HepG2 (cell line): ENCODE data around the gene PLK3. TPM values are rescaled to one million over a fixed set of nuclear protein-coding genes. Genes with fewer than 3 reads are reported as not detected.

ENCODE experiments used
- FOXA3 ChIP-seq: IDR thresholded peaks from 2 replicates; pipeline ENCODE4 v1.6.1; 2016; ENCODE audit warnings: missing genetic modification reagents, missing compliant biosample characterization
- GABPA ChIP-seq, 2 experiments: IDR thresholded peaks; 2 replicates each; pipeline ENCODE4 v1.6.1; 2011 to 2016; ENCODE audit warnings: low read depth in 2 of 2, low read length in 1 of 2, missing biosample characterization in 1 of 2, missing genetic modification characterization in 1 of 2
- GLMP ChIP-seq: sonication (generic); formaldehyde crosslinking; IDR thresholded peaks from 2 replicates; pipeline ENCODE4 v1.9.0; 2021; ENCODE audit warnings: missing genetic modification reagents, mild to moderate bottlenecking, borderline replicate concordance
- HOXA9 ChIP-seq: sonication (generic); formaldehyde crosslinking; IDR thresholded peaks from 2 replicates; pipeline ENCODE4 v1.8.1; 2022; ENCODE audit warnings: missing genetic modification reagents, mild to moderate bottlenecking, moderate library complexity, borderline replicate concordance
- ISX ChIP-seq: sonication (generic); formaldehyde crosslinking; conservative IDR thresholded peaks from 2 replicates; pipeline ENCODE4 v1.5.0; 2020; ENCODE audit warnings: missing genetic modification reagents
- KAT8 ChIP-seq: IDR thresholded peaks from 2 replicates; pipeline ENCODE4 v1.6.1; 2016; ENCODE audit warnings: missing genetic modification reagents, missing compliant biosample characterization
- KLF12 ChIP-seq: sonication (generic); formaldehyde crosslinking; IDR thresholded peaks from 2 replicates; pipeline ENCODE4 v1.4.0; 2020; ENCODE audit warnings: missing genetic modification reagents, borderline replicate concordance
- MTA3 ChIP-seq: sonication (generic); formaldehyde crosslinking; IDR thresholded peaks from 2 replicates; pipeline ENCODE4 v1.4.0; 2020; ENCODE audit warnings: missing genetic modification reagents
- POGZ ChIP-seq: sonication (generic); formaldehyde crosslinking; IDR thresholded peaks from 2 replicates; pipeline ENCODE4 v1.4.0; 2020; ENCODE audit warnings: mild to moderate bottlenecking, missing genetic modification reagents
- POLR2G ChIP-seq: fragments of 200-400 bp; formaldehyde crosslinking; IDR thresholded peaks from 2 replicates; pipeline ENCODE4 v1.6.1; 2018; ENCODE audit warnings: mild to moderate bottlenecking, low read depth, low read length, moderate library complexity
- SNAPC2 ChIP-seq: sonication (generic); formaldehyde crosslinking; IDR thresholded peaks from 2 replicates; pipeline ENCODE4 v1.8.1; 2022; ENCODE audit warnings: mild to moderate bottlenecking, missing genetic modification reagents
- SOX13 ChIP-seq, 3 experiments: fragments of 450-650 bp in 1 of 3; sonication (generic) in 1 of 3; formaldehyde crosslinking in 1 of 3; IDR thresholded peaks in 2 of 3; conservative IDR thresholded peaks in 1 of 3; 2 replicates each; pipeline versions ENCODE4 v1.5.0 to v1.6.1; 2016 to 2020; ENCODE audit warnings: antibody characterized with exemption in 1 of 3, mild to moderate bottlenecking in 1 of 3, missing compliant biosample characterization in 1 of 3, missing genetic modification reagents in 1 of 3, moderate library complexity in 1 of 3
- TBP ChIP-seq: sonication (generic); formaldehyde crosslinking; IDR thresholded peaks from 2 replicates; pipeline ENCODE4 v1.5.0; 2020; ENCODE audit warnings: missing genetic modification reagents
- YY1 ChIP-seq: IDR thresholded peaks from 2 replicates; pipeline ENCODE4 v1.6.1; 2011; ENCODE audit warnings: low read length, low read depth, moderate library complexity, mild to moderate bottlenecking; ENCODE audit not compliant: insufficient read depth, insufficient replicate concordance
- ZNF691 ChIP-seq: sonication (generic); formaldehyde crosslinking; IDR thresholded peaks from 2 replicates; pipeline ENCODE4 v1.4.0; 2020; ENCODE audit warnings: missing genetic modification reagents, low read depth, mild to moderate bottlenecking, borderline replicate concordance
- polyA plus RNA-seq, 8 experiments: library from polyadenylated mRNA; depleted of rRNA in 3 of 8; stranded (reverse) in 7 of 8; unstranded in 1 of 8; fragments of >200 nt; fragmentation: Illumina TruSeq in 4 of 8; extraction: Trizol in 4 of 8; gene quantifications; 2 replicates each; pipeline versions ENCODE4 v1.2.1 to v1.2.3, GENCODE V29; 2011 to 2016; ENCODE audit warnings: low read depth in 4 of 8, missing spikeins in 1 of 8, mixed read lengths in 1 of 8; ENCODE audit not compliant: insufficient read depth in 1 of 8
- total RNA-seq, 5 experiments: library from RNA; depleted of rRNA; stranded (reverse); fragments of >200 nt; fragmentation: Illumina TruSeq; extraction: Trizol; gene quantifications; 2 replicates each; pipeline ENCODE4 v1.2.3, GENCODE V29; 2016; ENCODE audit warnings: low read depth in 1 of 5
- TF ChIP-seq, protein P1 (sequence below): sonication (generic); formaldehyde crosslinking; IDR thresholded peaks from 2 replicates; pipeline ENCODE4 v1.5.1; 2020; ENCODE audit warnings: mild to moderate bottlenecking, missing genetic modification reagents
- TF ChIP-seq, protein P2 (sequence below): sonication (generic); formaldehyde crosslinking; IDR thresholded peaks from 2 replicates; pipeline ENCODE4 v1.8.0; 2022; ENCODE audit warnings: missing genetic modification reagents, mild to moderate bottlenecking, borderline replicate concordance
- TF ChIP-seq, protein P3 (sequence below): sonication (generic); formaldehyde crosslinking; IDR thresholded peaks from 2 replicates; pipeline ENCODE4 v1.5.0; 2020; ENCODE audit warnings: mild to moderate bottlenecking, missing genetic modification reagents

PLK3 gene
- total and polyA plus RNA-seq, 2 of the 13 experiments (the other 11 are each of a cell fraction or from before 2014, with no cell fraction given): 9.8 to 16.9 TPM

DNA sequence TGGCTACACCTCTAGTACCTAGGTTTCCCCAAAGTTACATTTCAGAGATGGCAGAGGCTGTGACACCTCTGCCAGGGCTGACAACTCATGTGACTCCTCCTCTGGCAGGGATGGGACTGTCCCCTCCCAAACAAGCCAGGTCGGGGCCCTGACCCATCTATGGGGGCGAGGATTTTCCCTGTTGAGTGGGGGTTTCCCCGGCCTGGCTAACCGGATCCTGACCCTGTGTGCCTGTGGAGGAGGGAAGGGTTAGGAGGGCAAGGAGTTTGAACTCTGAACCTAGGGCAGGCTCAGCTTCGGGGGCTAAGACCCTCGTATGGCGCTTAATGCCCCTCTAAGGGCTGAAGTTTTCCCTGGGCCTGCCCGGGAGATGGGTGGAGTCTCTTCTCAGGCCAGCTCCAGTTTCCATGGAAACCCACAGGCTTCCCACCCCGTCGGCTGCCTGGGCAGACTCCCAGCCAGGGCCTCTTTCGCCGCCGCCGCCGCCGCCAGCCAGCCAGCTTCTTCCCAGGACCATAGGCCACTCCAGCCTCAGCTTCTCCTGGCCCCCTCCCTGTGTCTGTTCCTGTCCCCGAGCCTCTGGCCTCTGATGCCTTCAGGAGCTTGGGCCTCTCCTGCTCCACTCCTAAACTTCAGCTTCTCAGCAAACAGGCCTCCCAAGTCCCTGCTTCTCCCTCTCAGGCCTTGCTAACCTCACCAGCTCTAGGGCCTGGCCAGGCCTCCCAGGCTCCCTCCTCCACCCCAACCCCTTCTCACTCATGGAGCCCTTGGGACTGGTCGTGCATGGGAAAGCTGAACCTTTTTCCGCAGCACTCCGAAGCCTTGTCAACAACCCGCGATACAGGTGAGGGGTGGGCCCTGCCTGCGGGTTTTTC lies 8.1 kb downstream of the PLK3 start, which contains the start of gene BTBD19 (continued):
- TF ChIP-seq, protein P1, sequence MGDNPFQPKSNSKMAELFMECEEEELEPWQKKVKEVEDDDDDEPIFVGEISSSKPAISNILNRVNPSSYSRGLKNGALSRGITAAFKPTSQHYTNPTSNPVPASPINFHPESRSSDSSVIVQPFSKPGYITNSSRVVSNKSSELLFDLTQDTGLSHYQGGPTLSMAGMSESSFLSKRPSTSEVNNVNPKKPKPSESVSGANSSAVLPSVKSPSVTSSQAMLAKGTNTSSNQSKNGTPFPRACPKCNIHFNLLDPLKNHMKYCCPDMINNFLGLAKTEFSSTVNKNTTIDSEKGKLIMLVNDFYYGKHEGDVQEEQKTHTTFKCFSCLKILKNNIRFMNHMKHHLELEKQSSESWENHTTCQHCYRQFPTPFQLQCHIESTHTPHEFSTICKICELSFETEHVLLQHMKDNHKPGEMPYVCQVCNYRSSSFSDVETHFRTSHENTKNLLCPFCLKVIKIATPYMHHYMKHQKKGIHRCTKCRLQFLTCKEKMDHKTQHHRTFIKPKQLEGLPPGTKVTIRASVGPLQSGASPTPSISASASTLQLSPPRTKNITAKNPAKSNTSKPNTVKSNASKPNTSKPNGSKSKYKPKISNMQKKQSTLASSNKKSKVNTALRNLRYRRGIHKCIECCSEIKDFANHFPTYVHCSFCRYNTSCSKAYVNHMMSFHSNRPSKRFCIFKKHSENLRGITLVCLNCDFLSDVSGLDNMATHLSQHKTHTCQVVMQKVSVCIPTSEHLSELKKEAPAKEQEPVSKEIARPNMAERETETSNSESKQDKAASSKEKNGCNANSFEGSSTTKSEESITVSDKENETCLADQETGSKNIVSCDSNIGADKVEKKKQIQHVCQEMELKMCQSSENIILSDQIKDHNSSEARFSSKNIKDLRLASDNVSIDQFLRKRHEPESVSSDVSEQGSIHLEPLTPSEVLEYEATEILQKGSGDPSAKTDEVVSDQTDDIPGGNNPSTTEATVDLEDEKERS (CRISPR knock-in tag): no peak
- TF ChIP-seq HOXA9 (CRISPR knock-in tag) (no peak), ISX (CRISPR knock-in tag) (no peak), POLR2G (peak; percentile 52), FOXA3 (CRISPR knock-in tag) (peak; percentile 5; the same call in 1 of the 2 replicates), KLF12 (CRISPR knock-in tag) (peak; percentile 13; the same call in 1 of the 2 replicates), ZNF691 (CRISPR knock-in tag) (peak; percentile 76; the same call in 1 of the 2 replicates), SNAPC2 (CRISPR knock-in tag) (peak; percentile 4; the same call in 1 of the 2 replicates), GLMP (CRISPR knock-in tag) (no peak), TBP (no peak), KAT8 (0 out of 2 replicates have a peak, but pooled peaks have one; percentile 16), GABPA (IDR thresholded peaks at IDR 0.05; ENCODE audit: low read depth, low read length) (no peak), GABPA (CRISPR knock-in tag; IDR thresholded peaks at IDR 0.05; ENCODE audit: low read depth) (no peak), YY1 (no peak), SOX13 (IDR thresholded peaks at IDR 0.05) (no peak), SOX13 (CRISPR knock-in tag; conservative IDR thresholded peaks at IDR 0.05 in 1 of 2, IDR thresholded peaks at IDR 0.05 in 1 of 2) (0 out of 4 replicates have a peak, but pooled peaks have one; percentile 1 to 28), POGZ (CRISPR knock-in tag) (no peak), MTA3 (CRISPR knock-in tag) (no peak)
- TF ChIP-seq, protein P2, sequence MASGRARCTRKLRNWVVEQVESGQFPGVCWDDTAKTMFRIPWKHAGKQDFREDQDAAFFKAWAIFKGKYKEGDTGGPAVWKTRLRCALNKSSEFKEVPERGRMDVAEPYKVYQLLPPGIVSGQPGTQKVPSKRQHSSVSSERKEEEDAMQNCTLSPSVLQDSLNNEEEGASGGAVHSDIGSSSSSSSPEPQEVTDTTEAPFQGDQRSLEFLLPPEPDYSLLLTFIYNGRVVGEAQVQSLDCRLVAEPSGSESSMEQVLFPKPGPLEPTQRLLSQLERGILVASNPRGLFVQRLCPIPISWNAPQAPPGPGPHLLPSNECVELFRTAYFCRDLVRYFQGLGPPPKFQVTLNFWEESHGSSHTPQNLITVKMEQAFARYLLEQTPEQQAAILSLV: peak; percentile 60; the same call in 1 of the 2 replicates
- TF ChIP-seq, protein P3, sequence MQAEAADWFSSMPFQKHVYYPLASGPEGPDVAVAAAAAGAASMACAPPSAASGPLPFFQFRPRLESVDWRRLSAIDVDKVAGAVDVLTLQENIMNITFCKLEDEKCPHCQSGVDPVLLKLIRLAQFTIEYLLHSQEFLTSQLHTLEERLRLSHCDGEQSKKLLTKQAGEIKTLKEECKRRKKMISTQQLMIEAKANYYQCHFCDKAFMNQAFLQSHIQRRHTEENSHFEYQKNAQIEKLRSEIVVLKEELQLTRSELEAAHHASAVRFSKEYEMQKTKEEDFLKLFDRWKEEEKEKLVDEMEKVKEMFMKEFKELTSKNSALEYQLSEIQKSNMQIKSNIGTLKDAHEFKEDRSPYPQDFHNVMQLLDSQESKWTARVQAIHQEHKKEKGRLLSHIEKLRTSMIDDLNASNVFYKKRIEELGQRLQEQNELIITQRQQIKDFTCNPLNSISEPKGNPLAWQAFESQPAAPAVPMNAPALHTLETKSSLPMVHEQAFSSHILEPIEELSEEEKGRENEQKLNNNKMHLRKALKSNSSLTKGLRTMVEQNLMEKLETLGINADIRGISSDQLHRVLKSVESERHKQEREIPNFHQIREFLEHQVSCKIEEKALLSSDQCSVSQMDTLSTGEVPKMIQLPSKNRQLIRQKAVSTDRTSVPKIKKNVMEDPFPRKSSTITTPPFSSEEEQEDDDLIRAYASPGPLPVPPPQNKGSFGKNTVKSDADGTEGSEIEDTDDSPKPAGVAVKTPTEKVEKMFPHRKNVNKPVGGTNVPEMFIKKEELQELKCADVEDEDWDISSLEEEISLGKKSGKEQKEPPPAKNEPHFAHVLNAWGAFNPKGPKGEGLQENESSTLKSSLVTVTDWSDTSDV (CRISPR knock-in tag): 0 out of 2 replicates have a peak, but pooled peaks have one; percentile 33
